Tibial nerve (tissue), 4 donors: Measurements from ENCODE around the gene SUDS3. TPM values are rescaled to one million over a fixed set of nuclear protein-coding genes. Genes with fewer than 3 reads are reported as not detected.

Experiments used
- DNase-seq, 2 donors: peaks; one replicate each; pipeline ENCODE4 v3.0.0-alpha.2; 2019; ENCODE audit warnings: low spot score in 2 of 2
- H3K27ac ChIP-seq, 4 donors: fragments of 200-600 bp; sonication (generic) in 3 of 4; one replicate each; pipeline ENCODE4 v1.5.1; 2017 to 2019; ENCODE audit warnings: mild to moderate bottlenecking in 1 of 4
- H3K27me3 ChIP-seq, 2 donors: fragments of 200-600 bp; sonication (generic) in 1 of 2; one replicate each; pipeline versions ENCODE4 v1.5.1 to v1.6.0; 2017 to 2019
- H3K36me3 ChIP-seq, 3 donors: fragments of 200-600 bp; sonication (generic); one replicate each; pipeline ENCODE4 v1.5.1; 2018 to 2019
- H3K4me1 ChIP-seq, 4 donors: fragments of 200-600 bp; sonication (generic) in 3 of 4; one replicate each; pipeline ENCODE4 v1.5.1; 2017 to 2019
- H3K4me3 ChIP-seq, 4 donors: fragments of 200-600 bp; sonication (generic) in 3 of 4; one replicate each; pipeline ENCODE4 v1.5.1; 2017 to 2019; ENCODE audit warnings: mild to moderate bottlenecking in 1 of 4, moderate library complexity in 1 of 4
- H3K9me3 ChIP-seq, 4 donors: fragments of 200-600 bp; sonication (generic) in 3 of 4; one replicate each; pipeline ENCODE4 v1.5.1; 2017 to 2019
- CTCF ChIP-seq, 5 experiments: fragments of 200-600 bp in 3 of 5; fragments of 450-650 bp in 2 of 5; sonication (generic) in 3 of 5; IDR thresholded peaks; one replicate each; pipeline ENCODE4 v1.5.1; 2016 to 2019; ENCODE audit warnings: antibody characterized with exemption in 5 of 5, mild to moderate bottlenecking in 3 of 5, moderate library complexity in 2 of 5
- EP300 ChIP-seq, 2 donors: sonication (generic); formaldehyde crosslinking; IDR thresholded peaks; one replicate each; pipeline ENCODE4 v1.6.1; 2017; ENCODE audit warnings: antibody characterized with exemption in 2 of 2, mild to moderate bottlenecking in 1 of 2
- POLR2A ChIP-seq, 2 donors: fragments of 450-650 bp; IDR thresholded peaks; one replicate each; pipeline ENCODE4 v1.6.1; 2017; ENCODE audit warnings: antibody characterized with exemption in 2 of 2, mild to moderate bottlenecking in 2 of 2, moderate library complexity in 2 of 2
- WGBS, 2 donors: methylation state at CpG; one replicate each; pipeline ENCODE4 v1.1.5; 2018; 5-methylcytosine and 5-hydroxymethylcytosine counted together
- total RNA-seq, 4 donors: library from RNA; depleted of rRNA; stranded (reverse); fragments of >200 nt; gene quantifications; one replicate each; pipeline ENCODE4 v1.1.0, GENCODE V29; 2016

The SUDS3 gene
- total RNA-seq, 4 donors from 2014 or later, result 33.9 to 92.0 (median 58.3) TPM

- DNase-seq, result no peak
- no peaks in the 10 kb centered on the region for H3K4me1 ChIP-seq
- no peaks in the 10 kb centered on the region for H3K27me3 ChIP-seq
- 82 to 94% methylated on average over 1 of the region's 1 CpG for WGBS, 2 donors
- no peak overlapping the region for H3K27ac ChIP-seq
- peaks cover 0 to 57% (median 13%) of the 10 kb centered on the region in 3 donors for H3K36me3 ChIP-seq
- no peak overlapping the region for H3K4me3 ChIP-seq
- no peaks in the 10 kb centered on the region for H3K9me3 ChIP-seq
- TF ChIP-seq CTCF (IDR thresholded peaks at IDR 0.05) (no peak), EP300 (IDR thresholded peaks at IDR 0.05) (no peak), POLR2A (IDR thresholded peaks at IDR 0.05) (no peak)
Measured at GRCh38 chr12:118418385-118419057, 42.2 kb downstream of the SUDS3 start.

- no peak for DNase-seq
- WGBS, 2 donors, result 85 to 92% methylated on average over 3 of the region's 3 CpGs
- TF ChIP-seq CTCF (IDR thresholded peaks at IDR 0.05) (no peak), POLR2A (IDR thresholded peaks at IDR 0.05) (no peak), EP300 (IDR thresholded peaks at IDR 0.05) (no peak)
- Histone ChIP-seq H3K27me3 (no peaks in the 10 kb centered on the region), H3K4me1 (no peaks in the 10 kb centered on the region), H3K27ac (no peak overlapping the region), H3K36me3 (peaks cover 0 to 36% (median 5%) of the 10 kb centered on the region in 3 donors), H3K9me3 (no peaks in the 10 kb centered on the region), H3K4me3 (no peak overlapping the region)
Measured at GRCh38 chr12:118420673-118421072, 44.3 kb downstream of the SUDS3 start.

GRCh38 chr12:118424884-118425283, 48.5 kb downstream of the SUDS3 start:
- Histone ChIP-seq H3K4me3 (no peak overlapping the region), H3K27me3 (no peaks in the 10 kb centered on the region), H3K36me3 (peaks cover 0 to 5% (median 0%) of the 10 kb centered on the region in 3 donors), H3K9me3 (no peaks in the 10 kb centered on the region), H3K4me1 (no peaks in the 10 kb centered on the region), H3K27ac (no peak overlapping the region)
- DNase-seq, result no peak
- TF ChIP-seq EP300 (IDR thresholded peaks at IDR 0.05), result no peak
- WGBS, 2 donors, result 57 to 62% methylated on average over 7 of the region's 7 CpGs

GRCh38 chr12:118425364-118425763, 49.0 kb downstream of the SUDS3 start:
- no peak for TF ChIP-seq CTCF (IDR thresholded peaks at IDR 0.05)
- TF ChIP-seq EP300 (IDR thresholded peaks at IDR 0.05), result no peak
- TF ChIP-seq POLR2A (IDR thresholded peaks at IDR 0.05), result no peak
- Histone ChIP-seq H3K9me3 (no peaks in the 10 kb centered on the region), H3K4me1 (no peaks in the 10 kb centered on the region), H3K4me3 (no peak overlapping the region), H3K27ac (no peak overlapping the region), H3K27me3 (no peaks in the 10 kb centered on the region), H3K36me3 (peaks cover 0 to 5% (median 0%) of the 10 kb centered on the region in 3 donors)
- DNase-seq, result no peak
- 51% methylated on average over 4 of the region's 4 CpGs for WGBS, 2 donors

- Histone ChIP-seq H3K27me3 (no peaks in the 10 kb centered on the region), H3K4me1 (no peaks in the 10 kb centered on the region), H3K9me3 (no peaks in the 10 kb centered on the region), H3K36me3 (peaks cover 0 to 5% (median 0%) of the 10 kb centered on the region in 3 donors), H3K4me3 (no peak overlapping the region), H3K27ac (no peak overlapping the region)
- WGBS, 2 donors, result 73 to 83% methylated on average over 3 of the region's 3 CpGs
- TF ChIP-seq EP300 (IDR thresholded peaks at IDR 0.05) (no peak), POLR2A (IDR thresholded peaks at IDR 0.05) (no peak), CTCF (IDR thresholded peaks at IDR 0.05) (no peak)
- no peak for DNase-seq
Measured at GRCh38 chr12:118427819-118428218, 51.5 kb downstream of the SUDS3 start.
